Keratinocyte (primary cell): ENCODE results near the gene TTYH1. TPM values are rescaled to one million over a fixed set of nuclear protein-coding genes. Genes with fewer than 3 reads are reported as not detected.

Experiments used
- DNase-seq: peaks from one replicate; pipeline ENCODE4 v3.0.0-alpha.2; 2011; ENCODE audit warnings: low read depth, missing footprints, low spot score
- FAIRE-seq: peaks from 2 replicates; lab custom pipeline; 2011; peaks lifted over from hg19 to GRCh38; lab: Jason Lieb, UNC
- H2AFZ ChIP-seq: 2 replicates; pipeline ENCODE4 v1.6.0; 2012; ENCODE audit warnings: low read length, control low read depth, inconsistent platforms; ENCODE audit not compliant: control insufficient read depth
- H3K27ac ChIP-seq: 2 replicates; pipeline ENCODE4 v1.5.1; 2011; ENCODE audit warnings: low read length; ENCODE audit not compliant: control insufficient read depth, insufficient read depth
- H3K27me3 ChIP-seq: 3 replicates; pipeline ENCODE4 v1.6.0; 2011; ENCODE audit warnings: low read length; ENCODE audit not compliant: control insufficient read depth, insufficient read depth; ENCODE audit errors: extremely low read depth
- H3K36me3 ChIP-seq, 2 experiments: 2 replicates in 1 of 2; 3 replicates in 1 of 2; pipeline ENCODE4 v1.5.1; 2011; ENCODE audit warnings: low read length in 2 of 2, mild to moderate bottlenecking in 1 of 2; ENCODE audit not compliant: control insufficient read depth in 2 of 2, insufficient read depth in 2 of 2; ENCODE audit errors: extremely low read depth in 1 of 2
- H3K4me1 ChIP-seq: 3 replicates; pipeline ENCODE4 v1.5.1; 2011; ENCODE audit warnings: low read length; ENCODE audit not compliant: control insufficient read depth, insufficient read depth; ENCODE audit errors: extremely low read depth
- H3K4me2 ChIP-seq: 3 replicates; pipeline ENCODE4 v1.6.0; 2011; ENCODE audit warnings: low read depth, low read length; ENCODE audit not compliant: control insufficient read depth, insufficient read depth; ENCODE audit errors: extremely low read depth
- H3K4me3 ChIP-seq, 3 experiments: fragments of 200-600 bp in 1 of 3; sonication (generic) in 1 of 3; 2 replicates in 2 of 3; 3 replicates in 1 of 3; pipeline ENCODE4 v1.5.1; 2011 to 2016; ENCODE audit warnings: low read length in 3 of 3, mild to moderate bottlenecking in 3 of 3, control low read depth in 2 of 3, inconsistent platforms in 1 of 3, low read depth in 1 of 3, mixed read lengths in 1 of 3, mixed run types in 1 of 3, moderate library complexity in 1 of 3; ENCODE audit not compliant: control insufficient read depth in 2 of 3, insufficient read depth in 2 of 3; ENCODE audit errors: extremely low read depth in 1 of 3
- H3K79me2 ChIP-seq: 2 replicates; pipeline ENCODE4 v1.6.0; 2012; ENCODE audit warnings: low read length; ENCODE audit not compliant: control insufficient read depth, insufficient read depth
- H3K9ac ChIP-seq: 3 replicates; pipeline ENCODE4 v1.6.0; 2011; ENCODE audit warnings: low read length; ENCODE audit not compliant: control insufficient read depth, insufficient read depth; ENCODE audit errors: extremely low read depth
- H3K9me1 ChIP-seq: 3 replicates; pipeline ENCODE4 v1.6.0; 2011; ENCODE audit warnings: low read length; ENCODE audit not compliant: control insufficient read depth, insufficient read depth; ENCODE audit errors: extremely low read depth
- H3K9me3 ChIP-seq: 2 replicates; pipeline ENCODE4 v1.5.1; 2012; ENCODE audit warnings: low read depth, low read length; ENCODE audit not compliant: control insufficient read depth
- H4K20me1 ChIP-seq: 3 replicates; pipeline ENCODE4 v1.6.0; 2011; ENCODE audit warnings: low read length; ENCODE audit not compliant: control insufficient read depth, insufficient read depth; ENCODE audit errors: extremely low read depth
- CTCF ChIP-seq, 3 experiments: IDR thresholded peaks in 1 of 3; conservative IDR thresholded peaks in 1 of 3; optimal IDR thresholded peaks in 1 of 3; 2 replicates in 2 of 3; 3 replicates in 1 of 3; pipeline versions ENCODE3 to v1.5.1; 2011; ENCODE audit warnings: low read length in 3 of 3, mild to moderate bottlenecking in 3 of 3, moderate library complexity in 2 of 3, control low read depth in 1 of 3, inconsistent platforms in 1 of 3; ENCODE audit not compliant: insufficient read depth in 2 of 3; ENCODE audit errors: extremely low read depth in 1 of 3
- EZH2 ChIP-seq: IDR thresholded peaks from one replicate; pipeline ENCODE4 v1.6.1; 2012; ENCODE audit warnings: inconsistent platforms, mild to moderate bottlenecking, low read length, moderate library complexity
- dilution Hi-C: fragments of 300-500 bp; cut with MboI; formaldehyde crosslinking; loops from one replicate; pipeline ENCODE4 v1.7.0; 2020; ENCODE audit warnings: low sequenced_read_pairs; ENCODE audit not compliant: extremely low pct_ligation_motif_present
- polyA plus RNA-seq, 5 experiments: library from polyadenylated mRNA; depleted of rRNA in 3 of 5; stranded (reverse) in 3 of 5; stranded (forward) in 1 of 5; unstranded in 1 of 5; fragments of >200 nt; gene quantifications; 1 replicate in 1 of 5; 2 replicates in 3 of 5; 3 replicates in 1 of 5; pipeline versions ENCODE4 v1.2.1 to v1.2.3, GENCODE V29; 2011 to 2012; ENCODE audit warnings: missing spikeins in 2 of 5, low read depth in 1 of 5, low replicate concordance in 1 of 5
- small RNA-seq, 3 experiments: library from RNA; depleted of rRNA; stranded (forward); fragments of <200 nt; gene quantifications; one replicate each; pipeline ENCODE3, GENCODE V24; 2012; ENCODE audit warnings: low read depth in 3 of 3, low replicate concordance in 1 of 3; ENCODE audit not compliant: insufficient read length in 3 of 3

Gene TTYH1
- polyA plus RNA-seq, 1 donor (not counting 4 experiments of a cell fraction or from before 2014, with no cell fraction given), result 0.13 TPM

- DNase-seq (no peak), FAIRE-seq (no peak)
- Histone ChIP-seq H3K4me2 (no peak overlapping the region), H4K20me1 (no peaks in the 10 kb centered on the region), H3K36me3 (no peaks in the 10 kb centered on the region), H3K27ac (no peak overlapping the region), H3K9me1 (no peaks in the 10 kb centered on the region), H3K9ac (no peak overlapping the region), H3K4me3 (no peak overlapping the region), H2AFZ (no peak overlapping the region), H3K4me1 (no peaks in the 10 kb centered on the region), H3K27me3 (no peaks in the 10 kb centered on the region), H3K79me2 (no peaks in the 10 kb centered on the region), H3K9me3 (no peaks in the 10 kb centered on the region)
- dilution Hi-C loops, result no loop called here
- TF ChIP-seq CTCF (optimal IDR thresholded peaks at IDR 0.05 in 1 of 3, IDR thresholded peaks at IDR 0.05 in 1 of 3, conservative IDR thresholded peaks at IDR 0.05 in 1 of 3; ENCODE audit: extremely low read depth in 1 of 3, insufficient read depth in 2 of 3, low read length in 3 of 3), result no peak
- no peak for TF ChIP-seq EZH2
Measured at GRCh38 chr19:54484451-54484850, 69.2 kb downstream of the TTYH1 start.

GRCh38 chr19:54485851-54486250, 70.6 kb downstream of the TTYH1 start:
- no peak overlapping the region for H2AFZ ChIP-seq
- H3K79me2 ChIP-seq, result no peaks in the 10 kb centered on the region
- no peak overlapping the region for H3K9ac ChIP-seq
- no peak overlapping the region for H3K27ac ChIP-seq
- FAIRE-seq, result no peak
- no peaks in the 10 kb centered on the region for H3K4me1 ChIP-seq
- H3K4me2 ChIP-seq, result no peak overlapping the region
- TF ChIP-seq CTCF (optimal IDR thresholded peaks at IDR 0.05 in 1 of 3, IDR thresholded peaks at IDR 0.05 in 1 of 3, conservative IDR thresholded peaks at IDR 0.05 in 1 of 3; ENCODE audit: extremely low read depth in 1 of 3, insufficient read depth in 2 of 3, low read length in 3 of 3) (no peak), EZH2 (no peak)
- no peaks in the 10 kb centered on the region for H3K36me3 ChIP-seq
- DNase-seq, result no peak
- no peaks in the 10 kb centered on the region for H4K20me1 ChIP-seq
- dilution Hi-C loops, result no loop called here
- H3K27me3 ChIP-seq, result no peaks in the 10 kb centered on the region
- no peaks in the 10 kb centered on the region for H3K9me1 ChIP-seq
- H3K9me3 ChIP-seq, result no peaks in the 10 kb centered on the region
- H3K4me3 ChIP-seq, result no peak overlapping the region

Small RNA genes lying within 50 kb of the gene (small RNA-seq; reads per million reads assigned to genes)
- 0 reads per million in 3 experiments for gene AC245884.3

Other genes starting within 250 kb of the TTYH1 start
- gene TMC4, start 242.3 kb upstream of the TTYH1 start, polyA plus RNA-seq, result 1.5 to 2.2 TPM (median 1.8 TPM) in 3 replicates
- 41.3 to 70.2 TPM (median 62.7 TPM) in 3 replicates for gene MBOAT7, start 225.9 kb upstream of the TTYH1 start, polyA plus RNA-seq
- gene TSEN34, start 224.2 kb upstream of the TTYH1 start, polyA plus RNA-seq, result 36.5 to 49.7 TPM (median 40.5 TPM) in 3 replicates
- 1,666 to 2,598 TPM (median 1,866 TPM) in 3 replicates for gene RPS9, start 214.6 kb upstream of the TTYH1 start, polyA plus RNA-seq
- gene LILRB3, start 192.5 kb upstream of the TTYH1 start, polyA plus RNA-seq, result not detected in 3 replicates
- not detected in 3 replicates for gene LILRA6, start 172.7 kb upstream of the TTYH1 start, polyA plus RNA-seq
- not detected in 3 replicates for gene LILRB5, start 158.2 kb upstream of the TTYH1 start, polyA plus RNA-seq
- gene LILRB2, start 134.4 kb upstream of the TTYH1 start, polyA plus RNA-seq, result not detected in 3 replicates
- not detected in 3 replicates for gene LILRA5, start 102.3 kb upstream of the TTYH1 start, polyA plus RNA-seq
- not detected in 3 replicates for gene LILRA4, start 76.3 kb upstream of the TTYH1 start, polyA plus RNA-seq
- gene LAIR1, start 50.5 kb upstream of the TTYH1 start, polyA plus RNA-seq, result not detected in 3 replicates
- gene LENG8, start 33.7 kb downstream of the TTYH1 start, polyA plus RNA-seq, result 29.4 to 75.6 TPM (median 33.4 TPM) in 3 replicates
- gene LENG9, start 48.3 kb downstream of the TTYH1 start, polyA plus RNA-seq, result 1.3 to 2.2 TPM (median 2.1 TPM) in 3 replicates
- gene CDC42EP5, start 57.8 kb downstream of the TTYH1 start, polyA plus RNA-seq, result 8.6 to 16.4 TPM (median 9.4 TPM) in 3 replicates
- gene LAIR2, start 87.4 kb downstream of the TTYH1 start, polyA plus RNA-seq, result not detected in 3 replicates
- gene LILRA2, start 158.3 kb downstream of the TTYH1 start, polyA plus RNA-seq, result not detected in 3 replicates
- gene LILRA1, start 178.2 kb downstream of the TTYH1 start, polyA plus RNA-seq, result not detected in 3 replicates
- not detected in 3 replicates for gene LILRB1, start 215.0 kb downstream of the TTYH1 start, polyA plus RNA-seq
- gene LILRB4, start 247.5 kb downstream of the TTYH1 start, polyA plus RNA-seq, result not detected in 3 replicates